Measurements from ENCODE around the gene HES5. TPM values are rescaled to one million over a fixed set of nuclear protein-coding genes. Genes with fewer than 3 reads are reported as not detected.

The HES5 gene
- polyA plus RNA-seq, 1 donor from 2014 or later, result 0.81 TPM

GRCh38 chr1:2481885-2482284 is 48.2 kb downstream of the HES5 start:
- no peaks in the 10 kb centered on the region for H3K79me2 ChIP-seq (replicated peaks; ENCODE audit: insufficient read depth, low read length)
- no peaks in the 10 kb centered on the region for H4K20me1 ChIP-seq (ENCODE audit: insufficient read depth)
- no peak overlapping the region for H3K4me3 ChIP-seq (ENCODE audit: low read length)
- no peak for TF ChIP-seq EZH2 (IDR thresholded peaks at IDR 0.05; ENCODE audit: borderline replicate concordance, insufficient read depth, low read length, poor library complexity, severe bottlenecking)
- no peak for TF ChIP-seq EP300 (conservative IDR thresholded peaks at IDR 0.05; ENCODE audit: poor library complexity, severe bottlenecking)
- TF ChIP-seq TAF1 (IDR thresholded peaks at IDR 0.05; ENCODE audit: low read depth), result no peak
- no peak for TF ChIP-seq CTCF (IDR thresholded peaks at IDR 0.05; ENCODE audit: poor library complexity, severe bottlenecking)
- TF ChIP-seq REST (IDR thresholded peaks at IDR 0.05; ENCODE audit: borderline replicate concordance), result no peak
- no peak for TF ChIP-seq RAD21 (conservative IDR thresholded peaks at IDR 0.05)
- TF ChIP-seq POLR2AphosphoS5 (IDR thresholded peaks at IDR 0.05), result no peak
- no peaks in the 10 kb centered on the region for H3F3A ChIP-seq (ENCODE audit: insufficient read depth, low read length, poor library complexity, severe bottlenecking)
- no peak overlapping the region for H3K4me2 ChIP-seq (ENCODE audit: low read length)
- H3K36me3 ChIP-seq (ENCODE audit: insufficient read depth, low read length), result no peaks in the 10 kb centered on the region
- H3K9me3 ChIP-seq (ENCODE audit: low read length), result no peaks in the 10 kb centered on the region
- no peaks in the 10 kb centered on the region for H3K27me3 ChIP-seq (ENCODE audit: insufficient read depth, low read depth, low read length)
- no peaks in the 10 kb centered on the region for H3K9me2 ChIP-seq (ENCODE audit: insufficient read depth, low read length)
- H3K27ac ChIP-seq (ENCODE audit: low read length), result no peak overlapping the region
- H3K9ac ChIP-seq (ENCODE audit: low read length), result no peak overlapping the region
- H2AFZ ChIP-seq (ENCODE audit: low read depth, low read length), result no peak overlapping the region

- no peaks in the 10 kb centered on the region for H4K20me1 ChIP-seq (ENCODE audit: insufficient read depth)
- H3K79me2 ChIP-seq (replicated peaks; ENCODE audit: insufficient read depth, low read length), result no peaks in the 10 kb centered on the region
- no peak overlapping the region for H2AFZ ChIP-seq (ENCODE audit: low read depth, low read length)
- no peak overlapping the region for H3K4me3 ChIP-seq (ENCODE audit: low read length)
- H3K36me3 ChIP-seq (ENCODE audit: insufficient read depth, low read length), result no peaks in the 10 kb centered on the region
- H3K9me2 ChIP-seq (ENCODE audit: insufficient read depth, low read length), result no peaks in the 10 kb centered on the region
- no peak for TF ChIP-seq EZH2 (IDR thresholded peaks at IDR 0.05; ENCODE audit: borderline replicate concordance, insufficient read depth, low read length, poor library complexity, severe bottlenecking)
- TF ChIP-seq EP300 (conservative IDR thresholded peaks at IDR 0.05; ENCODE audit: poor library complexity, severe bottlenecking), result no peak
- no peak for TF ChIP-seq RAD21 (conservative IDR thresholded peaks at IDR 0.05)
- no peak for TF ChIP-seq POLR2AphosphoS5 (IDR thresholded peaks at IDR 0.05)
- no peak for TF ChIP-seq SMC3 (conservative IDR thresholded peaks at IDR 0.05; ENCODE audit: poor library complexity)
- no peak for TF ChIP-seq TAF1 (IDR thresholded peaks at IDR 0.05; ENCODE audit: low read depth)
- no peak for TF ChIP-seq REST (IDR thresholded peaks at IDR 0.05; ENCODE audit: borderline replicate concordance)
- TF ChIP-seq CTCF (IDR thresholded peaks at IDR 0.05; ENCODE audit: poor library complexity, severe bottlenecking), result no peak
- TF ChIP-seq MXI1 (conservative IDR thresholded peaks at IDR 0.05; ENCODE audit: poor library complexity, severe bottlenecking), result no peak
- no peak overlapping the region for H3K4me2 ChIP-seq (ENCODE audit: low read length)
- H3K27me3 ChIP-seq (ENCODE audit: insufficient read depth, low read depth, low read length), result no peaks in the 10 kb centered on the region
- H3K9ac ChIP-seq (ENCODE audit: low read length), result no peak overlapping the region
- H3F3A ChIP-seq (ENCODE audit: insufficient read depth, low read length, poor library complexity, severe bottlenecking), result no peaks in the 10 kb centered on the region
- no peaks in the 10 kb centered on the region for H3K9me3 ChIP-seq (ENCODE audit: low read length)
- H3K27ac ChIP-seq (ENCODE audit: low read length), result no peak overlapping the region
These were observed 49.1 kb downstream of the HES5 start for GRCh38 chr1:2480986-2481364.
